AG04450 (cell line): ENCODE measurements around the gene KRTAP20-1. TPM values are rescaled to one million over a fixed set of nuclear protein-coding genes. Genes with fewer than 3 reads are reported as not detected.

Source experiments
- CTCF ChIA-PET: fragments of 300-600, 350-600 bp; formaldehyde crosslinking; extraction: SDS; loops from one replicate; lab custom pipeline; 2022; ENCODE audit warnings: antibody characterized with exemption, inconsistent platforms; lab: Charles Lee
- POLR2A ChIA-PET: fragments of 350-600 bp; formaldehyde crosslinking; extraction: SDS; loops from one replicate; lab custom pipeline; 2021; ENCODE audit warnings: antibody characterized with exemption, inconsistent platforms; lab: Yijun Ruan, JAX
- DNase-seq: peaks from one replicate; pipeline ENCODE4 v3.0.0-alpha.2; 2011; ENCODE audit warnings: low read depth, low spot score
- H3K27ac ChIP-seq: one replicate; pipeline ENCODE4 v1.5.1; 2012; ENCODE audit warnings: low read depth, low read length, control low read depth
- H3K27me3 ChIP-seq: one replicate; pipeline ENCODE4 v1.6.0; 2012; ENCODE audit warnings: low read length; ENCODE audit not compliant: control insufficient read depth, insufficient read depth
- H3K4me3 ChIP-seq: 2 replicates; pipeline ENCODE4 v1.5.1; 2011; ENCODE audit warnings: mild to moderate bottlenecking, low read depth, low read length, control low read depth
- H3K9me3 ChIP-seq: 2 replicates; pipeline ENCODE4 v1.5.1; 2012; ENCODE audit warnings: low read length; ENCODE audit not compliant: control insufficient read depth, insufficient read depth
- polyA plus RNA-seq: library from polyadenylated mRNA; depleted of rRNA; stranded (reverse); fragments of >200 nt; gene quantifications from 2 replicates; pipeline ENCODE4 v1.2.3, GENCODE V29; 2011
- TF ChIP-seq, protein P1 (sequence below): IDR thresholded peaks from 2 replicates; pipeline ENCODE4 v1.5.1; 2011; ENCODE audit warnings: low read depth, low read length, control low read depth, inconsistent platforms

The KRTAP20-1 gene
- polyA plus RNA-seq, 1 experiment: not detected

DNA sequence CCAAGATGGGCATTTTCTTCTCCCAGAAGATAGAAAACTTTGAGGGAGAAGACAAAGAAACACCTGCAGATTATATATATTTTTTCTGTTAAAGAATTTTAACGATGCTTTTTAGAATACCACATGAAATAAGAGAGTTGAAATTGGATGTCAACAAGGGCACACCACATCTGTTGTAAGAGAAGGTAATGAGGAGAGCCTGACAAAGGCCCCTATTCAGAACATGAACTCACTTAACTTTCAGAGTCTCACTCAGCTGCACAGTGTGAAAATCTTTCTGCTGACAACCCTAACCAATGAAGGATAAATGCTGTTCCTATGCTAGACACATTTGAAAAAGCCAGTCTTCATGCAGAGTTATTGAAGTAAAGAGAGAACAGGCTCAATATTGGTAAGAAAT, 33.4 kb upstream of the KRTAP20-1 start:
- Histone ChIP-seq H3K27ac (no peak overlapping the region), H3K27me3 (no peaks in the 10 kb centered on the region), H3K9me3 (peaks cover 5% of the 10 kb centered on the region; the same call in 1 of the 2 replicates), H3K4me3 (no peak overlapping the region)
- no peak for DNase-seq
- TF ChIP-seq, protein P1, sequence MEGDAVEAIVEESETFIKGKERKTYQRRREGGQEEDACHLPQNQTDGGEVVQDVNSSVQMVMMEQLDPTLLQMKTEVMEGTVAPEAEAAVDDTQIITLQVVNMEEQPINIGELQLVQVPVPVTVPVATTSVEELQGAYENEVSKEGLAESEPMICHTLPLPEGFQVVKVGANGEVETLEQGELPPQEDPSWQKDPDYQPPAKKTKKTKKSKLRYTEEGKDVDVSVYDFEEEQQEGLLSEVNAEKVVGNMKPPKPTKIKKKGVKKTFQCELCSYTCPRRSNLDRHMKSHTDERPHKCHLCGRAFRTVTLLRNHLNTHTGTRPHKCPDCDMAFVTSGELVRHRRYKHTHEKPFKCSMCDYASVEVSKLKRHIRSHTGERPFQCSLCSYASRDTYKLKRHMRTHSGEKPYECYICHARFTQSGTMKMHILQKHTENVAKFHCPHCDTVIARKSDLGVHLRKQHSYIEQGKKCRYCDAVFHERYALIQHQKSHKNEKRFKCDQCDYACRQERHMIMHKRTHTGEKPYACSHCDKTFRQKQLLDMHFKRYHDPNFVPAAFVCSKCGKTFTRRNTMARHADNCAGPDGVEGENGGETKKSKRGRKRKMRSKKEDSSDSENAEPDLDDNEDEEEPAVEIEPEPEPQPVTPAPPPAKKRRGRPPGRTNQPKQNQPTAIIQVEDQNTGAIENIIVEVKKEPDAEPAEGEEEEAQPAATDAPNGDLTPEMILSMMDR: no peak
- ChIA-PET POLR2A (no interaction called here), CTCF (no interaction called here)

DNA sequence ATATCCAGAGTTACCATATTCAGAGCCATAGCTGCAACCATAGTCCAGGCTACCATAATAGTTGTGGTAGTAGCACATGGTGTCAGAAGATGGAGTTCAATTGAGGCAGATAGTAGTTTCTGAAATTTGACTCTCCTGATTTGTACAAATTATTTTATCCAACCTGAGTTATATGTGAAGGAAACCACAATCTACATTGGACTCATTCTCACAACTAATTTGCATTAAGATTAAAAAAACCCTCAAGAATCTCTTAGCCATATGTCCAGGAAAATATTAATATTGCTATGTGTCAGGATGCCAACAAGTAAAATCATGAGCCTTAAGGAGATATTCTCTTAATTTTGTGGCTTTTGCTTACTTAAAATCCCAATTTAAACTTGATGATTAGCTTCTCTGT, 25.9 kb upstream of the KRTAP20-1 start, which contains the start of gene KRTAP22-2:
Gene KRTAP22-2 (minus strand): TSS at position 101 of the 400 bp plus-strand sequence.
- H3K27me3 ChIP-seq: no peaks in the 10 kb centered on the region
- TF ChIP-seq, protein P1: no peak
- ChIA-PET CTCF (no interaction called here), POLR2A (no interaction called here)
- no peak within 1 kb of the TSS for H3K4me3 ChIP-seq
- H3K9me3 ChIP-seq: peaks cover 8% of the 10 kb centered on the region
- H3K27ac ChIP-seq: no peak within 1 kb of the TSS
- no peak for DNase-seq

DNA sequence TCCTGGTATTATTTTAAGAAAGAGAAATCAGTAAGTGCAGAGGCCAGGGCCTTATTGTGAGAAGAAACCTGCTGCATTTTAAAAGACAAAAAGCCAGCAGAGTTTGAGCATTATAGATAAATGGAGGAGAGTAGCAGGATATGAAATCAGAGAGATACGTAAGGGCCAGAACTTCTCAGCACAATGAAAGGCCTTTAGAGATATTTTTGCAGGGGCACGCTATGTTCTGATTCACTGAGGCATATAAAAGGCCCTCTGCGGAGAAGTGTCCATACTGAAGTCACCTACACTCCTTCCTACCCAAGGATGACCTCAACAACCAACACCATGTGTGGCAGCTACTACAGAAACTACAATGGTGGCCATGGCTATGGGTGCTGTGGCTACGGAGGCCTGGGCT, 24.1 kb upstream of the KRTAP20-1 start, which contains the start of gene KRTAP6-3:
Gene KRTAP6-3 (plus strand): TSS at position 301 of the 400 bp plus-strand sequence. CDS start 6 bp downstream, at position 307.
- Histone ChIP-seq H3K27me3 (no peaks in the 10 kb centered on the region), H3K27ac (no peak within 1 kb of the TSS), H3K4me3 (no peak within 1 kb of the TSS), H3K9me3 (peaks cover 8% of the 10 kb centered on the region)
- ChIA-PET POLR2A (no interaction called here), CTCF (no interaction called here)
- TF ChIP-seq, protein P1: no peak
- no peak for DNase-seq

DNA sequence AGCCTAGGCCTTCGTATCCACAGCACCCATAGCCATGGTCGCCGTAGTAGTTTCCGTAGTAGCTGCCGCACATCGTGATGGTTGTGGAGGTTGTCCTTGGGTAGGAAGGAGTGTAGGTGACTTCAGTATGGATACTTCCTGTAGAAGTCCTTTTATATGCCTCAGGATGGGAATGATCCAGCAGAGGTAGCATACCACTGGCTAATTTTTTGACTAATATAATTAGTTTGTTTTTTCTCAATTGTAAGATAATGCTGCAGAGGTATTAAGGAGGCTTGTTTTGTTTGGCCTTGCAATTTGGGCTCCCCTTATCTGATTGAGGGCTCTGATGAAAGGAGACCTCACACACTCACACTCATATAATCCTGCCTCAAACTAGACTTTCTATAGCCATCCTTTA, 17.4 kb upstream of the KRTAP20-1 start, which contains the start of gene KRTAP6-2:
Gene KRTAP6-2 (minus strand): TSS at position 101 of the 400 bp plus-strand sequence. CDS start 28 bp downstream, at position 73.
- no peak within 1 kb of the TSS for H3K4me3 ChIP-seq
- H3K27me3 ChIP-seq: no peaks in the 10 kb centered on the region
- no peak within 1 kb of the TSS for H3K27ac ChIP-seq
- TF ChIP-seq, protein P1: no peak
- ChIA-PET POLR2A (no interaction called here), CTCF (no interaction called here)
- DNase-seq: no peak
- H3K9me3 ChIP-seq: peaks cover 6% of the 10 kb centered on the region; the same call in 1 of the 2 replicates

DNA sequence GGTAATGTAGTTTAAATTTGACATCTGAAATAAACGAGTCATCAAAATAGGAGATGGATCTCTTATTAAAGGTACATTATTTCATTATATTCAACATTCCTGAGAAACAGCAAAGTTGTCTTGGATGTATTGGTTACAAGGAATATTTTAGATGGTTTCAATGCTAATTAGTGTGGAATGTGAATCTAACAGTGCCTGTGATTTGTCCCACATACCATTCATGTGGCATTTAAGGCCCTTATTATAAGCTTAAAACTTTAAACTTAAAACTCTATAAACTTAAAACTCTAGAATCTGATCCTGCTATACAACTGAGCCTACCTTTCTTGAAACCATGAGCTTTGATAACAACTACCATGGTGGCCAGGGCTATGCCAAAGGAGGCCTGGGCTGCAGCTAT, 15.4 kb upstream of the KRTAP20-1 start, which contains the start of gene KRTAP22-1:
Gene KRTAP22-1 (plus strand): TSS at position 301 of the 400 bp plus-strand sequence.
- CTCF ChIA-PET: no interaction called here

More for the DNA sequence above, 15.4 kb upstream of the KRTAP20-1 start, which contains the start of gene KRTAP22-1:
- H3K4me3 ChIP-seq: no peak within 1 kb of the TSS
- H3K9me3 ChIP-seq: peaks cover 17% of the 10 kb centered on the region
- POLR2A ChIA-PET: no interaction called here
- no peaks in the 10 kb centered on the region for H3K27me3 ChIP-seq
- DNase-seq: no peak
- no peak within 1 kb of the TSS for H3K27ac ChIP-seq
- TF ChIP-seq, protein P1: no peak
